ENCODE data around the gene TSEN2. TPM values are rescaled to one million over a fixed set of nuclear protein-coding genes. Genes with fewer than 3 reads are reported as not detected.
"Not testable (repeated sequence)": the region's sequence is repeated elsewhere in the genome, so short reads cannot be mapped to it uniquely, and the experiment has no call there.

Gene TSEN2
- total RNA-seq, 2 donors from 2014 or later: 16.6 to 18.2 TPM

DNA sequence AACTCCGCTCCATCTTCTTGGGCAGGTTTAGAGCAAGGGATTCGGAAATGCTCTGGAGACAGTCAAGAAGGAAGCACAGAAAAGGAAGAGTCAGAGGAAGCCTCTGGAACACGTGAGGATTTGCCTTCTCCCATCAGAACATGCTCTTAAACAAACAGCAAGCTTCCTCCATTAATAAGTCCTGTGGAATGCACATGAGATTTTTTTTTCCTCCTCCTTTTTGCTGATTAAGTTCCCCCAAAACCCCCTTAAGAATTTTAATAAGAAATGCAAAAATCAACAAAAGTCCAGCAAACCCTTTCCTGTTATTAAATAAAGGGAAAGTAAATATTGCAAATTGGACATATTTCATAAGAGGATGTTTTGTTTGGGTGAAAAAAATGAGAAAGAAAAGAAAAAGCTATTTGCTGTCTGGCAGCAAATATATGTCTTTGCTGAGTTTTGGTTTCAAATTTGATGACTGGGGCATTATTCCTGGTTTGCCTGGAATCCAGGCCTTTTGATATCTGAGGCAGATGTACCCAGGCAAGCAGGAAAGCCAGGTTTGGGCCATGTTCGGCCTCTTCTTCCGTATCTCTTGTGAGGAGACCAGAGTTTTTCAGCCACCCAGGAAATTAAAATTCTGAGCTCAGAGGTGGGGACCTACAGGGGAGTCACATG, 7.9 kb upstream of the TSEN2 start:
- 90 to 93% methylated on average over 2 to 5 of the region's 5 CpGs for WGBS, 2 experiments (ENCODE audit: insufficient coverage in 1 of 2, insufficient read length in 1 of 2)
- Histone ChIP-seq H3K27ac (ENCODE audit: low read depth, low read length) (no peak overlapping the region), H3K9ac (ENCODE audit: extremely low read depth, low read length, poor library complexity, severe bottlenecking) (no peak overlapping the region), H3K27me3 (ENCODE audit: control insufficient read depth, insufficient read depth, low read length, poor library complexity, severe bottlenecking) (peaks cover 13% of the 10 kb centered on the region), H3K4me1 (ENCODE audit: control insufficient read depth, insufficient read depth, low read length) (no peaks in the 10 kb centered on the region), H3K36me3 (ENCODE audit: control insufficient read depth, insufficient read depth, low read length) (no peaks in the 10 kb centered on the region), H3K4me3 (ENCODE audit: low read length) (no peak overlapping the region), H3K9me3 (ENCODE audit: control insufficient read depth, low read length) (no peaks in the 10 kb centered on the region)
- H3K9me3 Mint-ChIP-seq: no peaks in the 10 kb centered on the region
- peaks cover 13% of the 10 kb centered on the region for H3K27me3 Mint-ChIP-seq (ENCODE audit: insufficient read depth)
- no peaks in the 10 kb centered on the region for H3K36me3 Mint-ChIP-seq (ENCODE audit: low read depth)
- H3K4me3 Mint-ChIP-seq: no peak overlapping the region
- H3K27ac Mint-ChIP-seq: no peak overlapping the region
- TF ChIP-seq, protein P1, sequence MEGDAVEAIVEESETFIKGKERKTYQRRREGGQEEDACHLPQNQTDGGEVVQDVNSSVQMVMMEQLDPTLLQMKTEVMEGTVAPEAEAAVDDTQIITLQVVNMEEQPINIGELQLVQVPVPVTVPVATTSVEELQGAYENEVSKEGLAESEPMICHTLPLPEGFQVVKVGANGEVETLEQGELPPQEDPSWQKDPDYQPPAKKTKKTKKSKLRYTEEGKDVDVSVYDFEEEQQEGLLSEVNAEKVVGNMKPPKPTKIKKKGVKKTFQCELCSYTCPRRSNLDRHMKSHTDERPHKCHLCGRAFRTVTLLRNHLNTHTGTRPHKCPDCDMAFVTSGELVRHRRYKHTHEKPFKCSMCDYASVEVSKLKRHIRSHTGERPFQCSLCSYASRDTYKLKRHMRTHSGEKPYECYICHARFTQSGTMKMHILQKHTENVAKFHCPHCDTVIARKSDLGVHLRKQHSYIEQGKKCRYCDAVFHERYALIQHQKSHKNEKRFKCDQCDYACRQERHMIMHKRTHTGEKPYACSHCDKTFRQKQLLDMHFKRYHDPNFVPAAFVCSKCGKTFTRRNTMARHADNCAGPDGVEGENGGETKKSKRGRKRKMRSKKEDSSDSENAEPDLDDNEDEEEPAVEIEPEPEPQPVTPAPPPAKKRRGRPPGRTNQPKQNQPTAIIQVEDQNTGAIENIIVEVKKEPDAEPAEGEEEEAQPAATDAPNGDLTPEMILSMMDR (conservative IDR thresholded peaks at IDR 0.05): no peak
- peaks cover 10% of the 10 kb centered on the region for H3K4me1 Mint-ChIP-seq
- DNase-seq: no peak

GRCh38 chr3:12477256-12477655, 7.0 kb upstream of the TSEN2 start:
- Histone ChIP-seq H3K27me3 (ENCODE audit: control insufficient read depth, insufficient read depth, low read length, poor library complexity, severe bottlenecking) (peaks cover 13% of the 10 kb centered on the region), H3K4me1 (ENCODE audit: control insufficient read depth, insufficient read depth, low read length) (no peaks in the 10 kb centered on the region), H3K4me3 (ENCODE audit: low read length) (no peak overlapping the region), H3K9ac (ENCODE audit: extremely low read depth, low read length, poor library complexity, severe bottlenecking) (no peak overlapping the region), H3K9me3 (ENCODE audit: control insufficient read depth, low read length) (no peaks in the 10 kb centered on the region), H3K27ac (ENCODE audit: low read depth, low read length) (no peak overlapping the region), H3K36me3 (ENCODE audit: control insufficient read depth, insufficient read depth, low read length) (no peaks in the 10 kb centered on the region)
- no peak overlapping the region for H3K27ac Mint-ChIP-seq
- TF ChIP-seq, protein P1 (conservative IDR thresholded peaks at IDR 0.05): no peak
- WGBS, 2 experiments (ENCODE audit: insufficient coverage in 1 of 2, insufficient read length in 1 of 2): 90 to 94% methylated on average over 5 of the region's 5 CpGs
- no peaks in the 10 kb centered on the region for H3K36me3 Mint-ChIP-seq (ENCODE audit: low read depth)
- H3K4me3 Mint-ChIP-seq: no peak overlapping the region
- DNase-seq: no peak
- peaks cover 12% of the 10 kb centered on the region for H3K27me3 Mint-ChIP-seq (ENCODE audit: insufficient read depth)
- peaks cover 8% of the 10 kb centered on the region for H3K4me1 Mint-ChIP-seq
- H3K9me3 Mint-ChIP-seq: no peaks in the 10 kb centered on the region

- Histone ChIP-seq H3K4me3 (ENCODE audit: low read length) (no peak overlapping the region), H3K9ac (ENCODE audit: extremely low read depth, low read length, poor library complexity, severe bottlenecking) (no peak overlapping the region), H3K4me1 (ENCODE audit: control insufficient read depth, insufficient read depth, low read length) (no peaks in the 10 kb centered on the region), H3K9me3 (ENCODE audit: control insufficient read depth, low read length) (no peaks in the 10 kb centered on the region), H3K27me3 (ENCODE audit: control insufficient read depth, insufficient read depth, low read length, poor library complexity, severe bottlenecking) (peaks cover 8% of the 10 kb centered on the region), H3K36me3 (ENCODE audit: control insufficient read depth, insufficient read depth, low read length) (no peaks in the 10 kb centered on the region), H3K27ac (ENCODE audit: low read depth, low read length) (no peak overlapping the region)
- Mint-ChIP-seq H3K36me3 (ENCODE audit: low read depth) (no peaks in the 10 kb centered on the region), H3K9me3 (no peaks in the 10 kb centered on the region), H3K4me3 (no peak overlapping the region), H3K27me3 (ENCODE audit: insufficient read depth) (peaks cover 6% of the 10 kb centered on the region), H3K4me1 (peaks cover 15% of the 10 kb centered on the region), H3K27ac (no peak overlapping the region)
- TF ChIP-seq, protein P1 (conservative IDR thresholded peaks at IDR 0.05): no peak
- DNase-seq: no peak
- WGBS, 2 experiments (ENCODE audit: insufficient coverage in 1 of 2, insufficient read length in 1 of 2): 78 to 93% methylated on average over 3 to 5 of the region's 5 CpGs
Observed at GRCh38 chr3:12478326-12478725, 6.0 kb upstream of the TSEN2 start.

GRCh38 chr3:12479198-12479597, 5.1 kb upstream of the TSEN2 start:
- not testable (repeated sequence) for H3K27me3 Mint-ChIP-seq (ENCODE audit: insufficient read depth); H3K4me3 Mint-ChIP-seq; DNase-seq; H3K36me3 Mint-ChIP-seq (ENCODE audit: low read depth); H3K9me3 Mint-ChIP-seq; H3K27ac Mint-ChIP-seq; H3K4me3 ChIP-seq (ENCODE audit: low read length); H3K4me1 ChIP-seq (ENCODE audit: control insufficient read depth, insufficient read depth, low read length); H3K36me3 ChIP-seq (ENCODE audit: control insufficient read depth, insufficient read depth, low read length); H3K9ac ChIP-seq (ENCODE audit: extremely low read depth, low read length, poor library complexity, severe bottlenecking); H3K27ac ChIP-seq (ENCODE audit: low read depth, low read length); H3K27me3 ChIP-seq (ENCODE audit: control insufficient read depth, insufficient read depth, low read length, poor library complexity, severe bottlenecking); H3K9me3 ChIP-seq (ENCODE audit: control insufficient read depth, low read length)
- 84% methylated on average over 1 of the region's 3 CpGs; no CpG with 5 or more reads in 1 of the 2 experiments for WGBS, 2 experiments (ENCODE audit: insufficient coverage in 1 of 2, insufficient read length in 1 of 2)
- H3K4me1 Mint-ChIP-seq: peaks cover 20% of the 10 kb centered on the region
